Inflammatory macrophage treated with lipopolysaccharide for 4 hours (primary cell): ENCODE results near the gene FER.
A peak's percentile ranks its signal among the peaks of the same experiment; 100 is the strongest.
"Not testable (repeated sequence)": the region's sequence is repeated elsewhere in the genome, so short reads cannot be mapped to it uniquely, and the experiment has no call there.

Source experiments
- DNase-seq: peaks from one replicate; pipeline ENCODE4 v3.0.0-alpha.2; 2020

FER gene

GRCh38 chr5:109041317-109041716 lies 293.6 kb downstream of the FER start:
- DNase-seq = peak; percentile 13

DNA sequence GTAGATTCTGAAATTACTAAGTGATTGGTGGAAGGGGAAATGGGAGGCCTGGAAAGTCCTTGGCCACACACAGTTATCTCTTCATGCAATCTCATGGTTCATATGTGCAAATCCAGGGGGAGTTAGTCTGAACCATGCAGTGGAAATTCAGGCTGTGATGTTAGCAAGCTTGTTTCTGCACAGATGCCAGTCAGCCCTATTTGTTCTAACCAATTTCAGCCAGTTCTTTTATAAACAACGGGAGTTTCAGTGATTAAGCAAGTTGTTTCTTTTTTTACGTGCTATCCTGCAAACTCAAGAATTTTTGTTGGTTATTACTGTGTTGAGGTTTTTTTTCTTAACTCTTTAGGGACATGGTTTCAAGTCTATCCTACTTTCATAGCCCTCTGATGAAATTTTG lies 298.0 kb downstream of the FER start:
- DNase-seq = no peak

- no peak for DNase-seq
These were observed 301.9 kb downstream of the FER start for GRCh38 chr5:109049565-109049964.

DNA sequence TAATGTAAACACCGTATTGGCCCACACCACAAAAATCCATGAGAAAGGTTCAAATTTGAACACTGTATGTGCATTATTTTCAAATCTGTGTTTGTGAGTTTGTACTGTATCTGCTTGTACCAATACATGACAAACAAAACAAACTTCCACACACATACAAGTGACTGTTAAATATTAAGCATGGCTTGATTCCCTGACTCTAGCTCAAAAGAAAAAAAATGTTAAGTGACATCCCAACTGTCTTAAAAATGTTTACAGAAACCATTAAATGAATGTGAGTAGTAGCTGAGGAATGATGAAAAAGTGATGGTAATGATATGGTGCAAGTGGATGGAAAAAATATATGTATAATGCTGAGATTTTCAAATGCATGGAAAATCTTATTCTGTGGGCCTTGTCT lies 302.6 kb downstream of the FER start:
- not testable (repeated sequence) for DNase-seq

DNA sequence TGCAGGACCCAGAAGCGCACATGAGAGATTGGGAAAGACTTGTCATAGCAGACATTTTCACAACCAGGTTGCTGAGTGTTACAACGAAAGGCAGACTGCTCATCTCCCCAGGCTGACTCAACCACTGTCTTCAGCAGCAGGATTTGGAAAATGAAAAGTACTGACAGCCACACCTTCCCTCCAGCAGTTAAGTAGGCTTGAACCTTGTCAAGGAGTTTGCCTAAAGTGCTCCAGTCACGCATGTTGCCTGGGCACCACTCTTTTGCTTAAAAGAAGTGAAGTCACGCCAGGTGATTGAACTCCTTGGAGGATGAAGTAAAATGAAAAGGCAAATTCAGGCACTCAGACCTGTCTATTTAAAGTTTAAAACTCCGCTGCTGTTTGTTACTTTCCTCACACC lies 304.5 kb downstream of the FER start:
- DNase-seq = not testable (repeated sequence)

DNA sequence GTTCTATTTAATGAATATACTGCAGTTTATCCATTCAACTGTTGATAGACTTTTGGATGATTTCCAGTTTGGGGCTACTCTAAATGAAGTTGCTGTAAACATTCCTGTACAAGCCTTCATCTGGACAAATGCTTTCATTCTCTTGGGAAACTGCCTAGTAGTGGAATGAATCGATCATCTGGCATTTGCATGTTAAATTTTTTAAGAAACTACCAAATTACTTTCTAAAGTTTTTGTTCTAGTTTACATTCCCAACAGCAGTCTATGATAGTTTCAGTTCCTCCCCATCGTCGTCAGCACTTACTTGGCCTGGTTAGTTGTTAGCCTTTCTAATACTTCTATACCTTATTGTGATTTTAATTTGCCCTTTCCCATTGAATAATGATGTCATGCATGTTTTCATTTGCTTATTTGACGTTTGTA lies 306.3 kb downstream of the FER start:
- peak; percentile 1 for DNase-seq

DNA sequence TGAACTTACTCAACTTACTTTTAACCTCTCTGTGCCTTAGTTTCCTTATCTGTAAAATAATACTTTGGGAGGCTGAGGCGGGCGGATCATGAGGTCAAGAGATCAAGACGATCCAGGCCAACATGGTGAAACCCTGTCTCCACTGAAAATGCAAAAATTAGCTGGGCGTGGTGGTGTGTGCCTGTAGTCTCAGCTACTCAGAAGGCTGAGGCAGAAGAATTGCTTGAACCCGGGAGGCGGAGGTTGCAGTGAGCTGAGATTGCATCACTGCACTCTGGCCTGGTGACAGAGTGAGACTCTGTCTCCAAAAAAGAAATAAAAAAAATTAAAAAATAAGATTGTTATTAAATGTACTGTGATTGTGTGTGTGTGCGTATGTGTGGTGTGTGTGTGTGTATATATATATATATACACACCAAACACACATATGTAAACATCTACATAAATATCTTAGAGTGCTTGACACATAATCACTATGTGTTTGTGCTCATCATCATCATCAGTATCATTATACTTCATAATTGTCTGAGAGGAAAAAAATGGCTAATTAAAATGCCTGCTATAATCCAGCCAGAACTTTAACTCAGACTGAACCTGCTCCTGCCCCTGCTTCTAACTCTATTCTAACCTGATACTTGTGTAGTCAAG lies 312.8 kb downstream of the FER start:
- no peak for DNase-seq

DNA sequence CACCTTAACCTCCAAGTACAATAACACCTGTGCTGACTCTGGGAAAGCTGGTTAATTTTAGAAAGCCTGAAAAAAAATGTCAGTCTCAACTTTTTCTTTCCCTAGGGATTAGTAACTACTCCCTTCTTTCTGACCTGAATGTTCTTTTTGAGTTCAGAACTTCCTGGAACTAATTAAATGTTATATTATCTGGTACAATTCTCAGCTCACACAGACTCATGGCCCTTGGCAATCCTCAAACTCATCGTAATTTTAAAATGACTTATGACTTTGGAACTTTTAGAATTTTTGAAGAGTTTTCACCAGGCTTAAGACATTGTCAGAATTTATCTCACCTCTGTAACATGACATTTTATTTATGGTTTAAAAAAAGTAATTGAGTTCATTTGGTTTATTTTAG lies 315.0 kb downstream of the FER start:
- DNase-seq = no peak

- no peak for DNase-seq
These were observed 315.5 kb downstream of the FER start for GRCh38 chr5:109063223-109063622.

GRCh38 chr5:109076741-109077140 lies 329.0 kb downstream of the FER start:
- no peak for DNase-seq

- DNase-seq = no peak
These were observed 330.8 kb downstream of the FER start for GRCh38 chr5:109078448-109078847.

DNA sequence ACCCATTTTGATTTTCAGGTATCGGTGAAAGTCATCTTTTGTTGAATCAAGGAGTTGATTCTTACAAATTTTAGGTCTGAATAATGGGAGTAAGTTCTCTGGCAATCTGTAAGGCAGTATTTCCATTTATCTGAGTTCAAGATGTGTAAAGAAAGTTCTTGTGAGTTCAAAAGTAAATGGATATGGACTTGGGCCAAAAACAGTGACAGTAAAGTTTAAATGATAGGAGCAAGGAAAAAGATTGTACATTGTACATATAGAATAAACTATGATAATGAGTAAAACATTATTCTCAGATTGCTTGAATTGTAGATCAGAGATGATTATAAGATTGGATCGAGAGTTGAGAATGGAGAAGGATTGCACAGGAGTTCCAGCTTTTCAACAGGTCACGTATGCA lies 332.8 kb downstream of the FER start:
- no peak for DNase-seq

DNA sequence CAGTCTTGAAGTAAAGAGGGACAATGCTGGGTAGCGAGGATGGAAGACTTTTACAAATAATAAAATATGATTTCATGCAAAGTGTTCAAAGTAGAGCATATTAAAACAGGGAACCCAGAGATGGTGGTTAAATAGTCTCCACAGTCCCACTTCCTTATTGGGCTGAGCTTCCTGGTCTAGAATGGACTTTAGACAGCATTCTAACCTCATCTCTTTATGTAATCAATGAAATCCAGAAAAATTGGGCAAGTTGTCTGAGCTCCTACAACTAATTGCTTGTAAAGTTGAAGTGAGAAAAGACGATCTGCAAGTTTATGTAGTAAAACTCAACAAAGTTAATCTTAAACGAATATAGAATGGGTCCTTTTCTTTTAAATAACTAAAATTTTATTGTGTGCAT lies 333.2 kb downstream of the FER start:
- no peak for DNase-seq

DNA sequence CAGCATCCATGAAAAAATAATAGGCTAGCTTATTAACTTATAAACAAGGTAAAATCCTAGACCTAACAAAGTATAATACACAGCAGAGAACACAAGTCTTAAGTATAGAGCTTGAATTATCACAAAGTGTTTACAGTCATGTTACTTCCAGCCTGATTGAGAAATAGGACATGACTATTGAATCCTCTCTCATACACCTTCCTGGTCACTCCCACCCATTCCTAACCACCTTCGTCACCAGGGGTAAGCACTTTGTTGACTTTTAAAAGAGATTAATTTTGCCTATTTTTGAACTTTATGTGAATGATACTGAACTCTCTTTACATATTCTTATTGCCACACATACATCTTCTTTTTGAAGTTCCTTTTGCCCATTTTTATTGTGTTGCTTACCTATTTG lies 336.2 kb downstream of the FER start:
- DNase-seq = no peak

DNA sequence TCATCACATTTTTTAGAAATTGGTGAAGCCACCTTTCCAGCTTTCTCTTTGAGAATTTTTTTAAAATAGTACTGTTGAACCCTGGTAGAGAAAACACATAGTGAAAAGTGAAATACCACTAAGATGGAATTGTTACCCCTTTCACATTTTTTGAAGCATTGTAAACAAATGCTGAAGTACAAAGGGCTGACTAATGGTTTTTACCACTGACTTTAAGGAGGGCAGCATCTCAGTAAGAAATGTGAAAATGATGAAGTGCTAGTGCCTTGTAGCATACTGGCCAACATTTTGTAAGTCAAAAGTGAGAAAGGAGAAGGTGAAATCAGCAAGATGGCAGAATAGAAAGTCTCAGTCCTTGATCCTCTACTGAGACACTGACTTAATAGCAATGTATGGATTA lies 341.5 kb downstream of the FER start:
- DNase-seq = no peak

- DNase-seq = no peak
These were observed 351.4 kb downstream of the FER start for GRCh38 chr5:109099081-109099480.

DNA sequence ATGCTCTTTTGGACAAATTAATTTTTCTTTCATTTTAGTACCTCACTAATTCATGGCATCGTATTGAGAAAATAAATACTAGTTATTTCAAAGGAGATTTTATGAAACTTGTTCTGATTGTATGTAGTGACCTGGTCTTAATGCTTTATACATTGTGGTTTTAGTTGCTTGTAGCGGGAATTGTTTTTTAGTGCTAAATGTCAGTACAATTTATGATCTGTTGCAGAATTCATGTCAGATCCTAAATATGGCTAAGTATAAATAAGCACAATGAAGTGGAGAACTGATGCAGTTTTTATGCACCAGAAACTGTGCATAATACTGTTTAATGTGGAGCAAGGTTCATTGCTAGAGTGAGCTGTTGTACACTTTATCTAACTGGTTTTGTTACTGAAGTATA lies 353.3 kb downstream of the FER start:
- DNase-seq = no peak

GRCh38 chr5:109102096-109102690 lies 354.5 kb downstream of the FER start:
- DNase-seq = no peak

DNA sequence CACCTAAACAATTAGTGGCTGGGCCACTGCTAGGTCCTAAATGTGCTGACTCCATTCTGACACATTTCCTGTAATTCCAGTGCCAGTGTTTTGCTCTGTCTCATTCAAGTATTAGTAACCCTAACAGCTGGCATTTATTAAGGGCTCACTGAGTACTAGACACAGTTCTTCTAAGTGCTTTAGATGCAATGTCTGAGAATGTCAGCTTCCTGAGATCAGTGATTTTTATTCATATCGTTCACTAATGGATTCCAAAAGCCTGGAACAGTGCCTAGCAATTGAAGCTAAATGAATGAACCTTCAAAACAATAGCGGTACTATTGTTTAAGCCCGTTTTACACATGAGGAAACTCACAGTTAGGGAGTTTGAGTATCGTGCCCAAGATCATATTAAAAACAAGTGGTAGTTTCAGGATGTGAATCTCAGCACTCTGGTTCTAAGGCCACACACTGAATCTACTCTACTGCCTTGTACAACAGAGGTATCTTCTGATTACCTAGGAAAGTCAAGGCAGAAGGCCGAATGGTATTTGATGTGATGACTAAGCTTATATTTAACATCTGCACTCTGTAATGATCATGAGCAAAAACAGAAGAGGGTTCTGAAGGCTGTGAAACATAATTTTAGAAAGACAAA lies 358.1 kb downstream of the FER start:
- no peak for DNase-seq

GRCh38 chr5:109111680-109112079 lies 364.0 kb downstream of the FER start:
- no peak for DNase-seq

- no peak for DNase-seq
These were observed 365.9 kb downstream of the FER start for GRCh38 chr5:109113608-109114007.

GRCh38 chr5:109121225-109121624 lies 373.5 kb downstream of the FER start:
- no peak for DNase-seq

- no peak for DNase-seq
These were observed 378.2 kb downstream of the FER start for GRCh38 chr5:109125755-109126429.

GRCh38 chr5:109126481-109126880 lies 378.8 kb downstream of the FER start:
- DNase-seq = no peak
